ES-I3 (cell line): Measurements from ENCODE around the gene VAMP5.
"Not testable (repeated sequence)": the region's sequence is repeated elsewhere in the genome, so short reads cannot be mapped to it uniquely, and the experiment has no call there.

Source experiments
- H3K36me3 ChIP-seq: 2 replicates; pipeline ENCODE4 v1.6.1; 2013; ENCODE audit warnings: mild to moderate bottlenecking, low read length, control low read depth, moderate library complexity; ENCODE audit not compliant: insufficient read depth
- H3K4me1 ChIP-seq: 2 replicates; pipeline ENCODE4 v1.6.1; 2013; ENCODE audit warnings: mild to moderate bottlenecking, control low read depth, low read length; ENCODE audit not compliant: insufficient read depth
- H3K9ac ChIP-seq: 2 replicates; pipeline ENCODE4 v1.6.1; 2013; ENCODE audit warnings: low read depth, mild to moderate bottlenecking, low read length, moderate library complexity
- H3K9me3 ChIP-seq: 2 replicates; pipeline ENCODE4 v1.6.1; 2013; ENCODE audit warnings: mild to moderate bottlenecking, low read length, moderate library complexity; ENCODE audit not compliant: control insufficient read depth, insufficient read depth

Gene VAMP5

DNA sequence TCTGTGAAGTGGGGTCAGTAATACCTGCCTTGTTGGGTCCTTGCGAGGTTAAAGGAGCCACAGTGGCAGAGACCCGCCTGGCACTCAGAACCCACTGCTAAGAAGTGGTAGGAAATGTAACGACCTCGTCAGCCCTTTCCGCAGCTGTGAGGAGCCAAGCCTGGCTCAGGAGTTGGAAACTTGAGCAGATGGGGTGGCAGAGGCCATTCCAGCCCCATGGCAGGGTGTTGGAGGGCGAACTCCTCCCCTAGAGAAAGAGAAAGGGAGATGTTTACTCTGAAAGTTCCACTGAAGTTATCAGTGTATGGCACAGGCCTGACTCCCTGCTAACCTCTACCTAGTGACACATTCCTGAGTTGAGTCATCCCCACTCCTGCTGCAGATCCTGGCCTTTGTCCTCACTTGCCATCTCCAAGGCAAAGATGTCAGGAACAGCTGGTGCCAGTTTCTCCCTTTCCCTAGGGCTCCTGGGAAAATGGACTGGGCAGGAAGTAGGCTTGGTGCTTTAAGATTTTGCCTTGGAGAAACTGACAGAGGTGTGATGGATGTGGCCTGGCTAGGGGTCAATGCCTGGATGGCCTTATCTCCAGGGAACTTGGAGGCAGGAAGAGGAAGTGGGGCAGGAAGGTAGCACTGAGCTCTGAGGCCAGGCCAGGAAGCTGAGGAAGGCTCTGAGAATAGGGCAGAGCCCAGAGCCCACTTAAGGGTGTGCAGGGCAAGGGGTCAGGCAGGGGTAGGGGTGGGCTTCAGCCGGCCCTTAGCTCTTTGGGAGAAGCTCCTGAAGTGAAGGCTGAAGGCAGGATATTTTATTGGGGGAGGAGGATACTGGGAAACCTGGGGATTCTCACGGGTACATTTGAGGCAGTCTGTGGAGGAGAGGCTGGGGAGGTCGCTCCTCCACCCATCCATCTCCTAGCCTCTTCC lies 888 bp downstream of the VAMP5 start:
- Histone ChIP-seq H3K36me3 (peaks cover 7% of the 10 kb centered on the region; the same call in 1 of the 2 replicates), H3K4me1 (peaks cover 14% of the 10 kb centered on the region), H3K9ac (peak overlapping the region; percentile 53; the same call in 1 of the 2 replicates), H3K9me3 (no peaks in the 10 kb centered on the region)

- H3K4me1 ChIP-seq = peaks cover 14% of the 10 kb centered on the region
- peaks cover 6% of the 10 kb centered on the region; the same call in 1 of the 2 replicates for H3K36me3 ChIP-seq
- no peaks in the 10 kb centered on the region for H3K9me3 ChIP-seq
- no peak overlapping the region for H3K9ac ChIP-seq
Observed at GRCh38 chr2:85585781-85586105, 1.5 kb downstream of the VAMP5 start.

DNA sequence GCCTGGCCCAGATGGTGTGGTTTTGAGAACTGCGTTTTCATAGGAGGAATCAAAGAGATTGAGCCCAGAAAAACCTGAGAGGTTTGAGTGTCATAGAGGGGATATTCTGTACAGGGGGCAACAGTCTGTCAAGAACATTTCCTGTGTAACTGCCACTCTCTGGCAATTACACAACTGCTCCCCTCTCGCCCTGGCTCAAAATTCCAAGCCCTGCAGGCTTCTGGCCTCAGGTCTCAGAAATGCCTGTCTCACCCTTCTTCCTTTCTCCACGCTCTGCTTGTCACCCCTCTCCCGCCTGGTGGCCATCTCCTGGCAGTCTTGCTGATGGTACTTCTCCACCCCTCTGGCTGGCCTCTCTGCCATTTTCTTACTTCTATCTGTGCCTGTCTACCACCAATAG lies 4.0 kb downstream of the VAMP5 start:
- H3K9me3 ChIP-seq = no peaks in the 10 kb centered on the region
- H3K4me1 ChIP-seq = peaks cover 14% of the 10 kb centered on the region
- H3K36me3 ChIP-seq = no peaks in the 10 kb centered on the region
- no peak overlapping the region for H3K9ac ChIP-seq

DNA sequence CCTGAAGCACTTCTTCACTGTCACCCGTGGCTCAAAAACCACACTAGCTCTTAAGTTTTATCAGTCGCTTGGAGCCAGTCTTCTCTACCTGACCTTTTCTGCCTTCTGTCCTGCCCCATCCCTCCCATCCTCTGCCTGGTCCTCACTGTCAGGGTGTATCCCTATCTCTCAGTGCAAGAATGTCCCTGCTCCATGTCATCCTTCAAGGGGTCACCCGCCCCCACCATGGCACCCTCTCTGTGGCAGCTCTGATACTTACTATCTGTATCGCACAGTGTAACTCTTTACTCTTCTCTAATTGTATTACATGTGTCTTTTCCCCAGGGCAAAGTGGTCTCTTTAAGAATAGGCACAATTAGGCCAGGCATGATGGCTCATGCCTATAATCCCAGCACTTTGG lies 4.4 kb downstream of the VAMP5 start:
- Histone ChIP-seq H3K9me3 (no peaks in the 10 kb centered on the region), H3K36me3 (no peaks in the 10 kb centered on the region), H3K4me1 (peaks cover 14% of the 10 kb centered on the region), H3K9ac (no peak overlapping the region)

GRCh38 chr2:85589181-85589580 lies 5.0 kb downstream of the VAMP5 start:
- H3K9ac ChIP-seq = no peak overlapping the region
- no peaks in the 10 kb centered on the region for H3K36me3 ChIP-seq
- peaks cover 14% of the 10 kb centered on the region for H3K4me1 ChIP-seq
- no peaks in the 10 kb centered on the region for H3K9me3 ChIP-seq

GRCh38 chr2:85589982-85590791 lies 6.0 kb downstream of the VAMP5 start:
- peaks cover 8% of the 10 kb centered on the region for H3K4me1 ChIP-seq
- H3K36me3 ChIP-seq = no peaks in the 10 kb centered on the region
- no peak overlapping the region for H3K9ac ChIP-seq
- H3K9me3 ChIP-seq = no peaks in the 10 kb centered on the region

DNA sequence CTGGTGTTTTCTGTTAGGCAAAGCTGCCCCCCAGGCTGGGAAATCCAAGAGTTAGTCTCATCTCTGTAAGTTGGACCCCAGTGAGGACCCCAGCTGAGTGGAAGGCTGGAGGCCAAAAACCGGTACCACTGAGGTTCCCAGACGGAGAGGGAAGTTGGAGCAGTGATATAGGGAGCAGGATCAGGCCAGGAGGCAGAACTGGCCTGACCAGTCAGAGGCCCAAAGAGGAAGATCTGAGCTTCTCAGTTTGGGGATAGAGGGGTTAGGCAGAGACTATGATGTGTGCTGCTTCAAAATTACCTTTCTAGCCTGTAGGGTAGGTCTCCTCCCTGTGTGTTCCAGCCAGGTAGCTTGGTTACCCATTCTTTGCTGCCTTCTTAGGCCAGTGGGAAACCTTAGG lies 6.7 kb downstream of the VAMP5 start:
- Histone ChIP-seq H3K9ac (no peak overlapping the region), H3K36me3 (no peaks in the 10 kb centered on the region), H3K9me3 (no peaks in the 10 kb centered on the region), H3K4me1 (peaks cover under 1% of the 10 kb centered on the region)

DNA sequence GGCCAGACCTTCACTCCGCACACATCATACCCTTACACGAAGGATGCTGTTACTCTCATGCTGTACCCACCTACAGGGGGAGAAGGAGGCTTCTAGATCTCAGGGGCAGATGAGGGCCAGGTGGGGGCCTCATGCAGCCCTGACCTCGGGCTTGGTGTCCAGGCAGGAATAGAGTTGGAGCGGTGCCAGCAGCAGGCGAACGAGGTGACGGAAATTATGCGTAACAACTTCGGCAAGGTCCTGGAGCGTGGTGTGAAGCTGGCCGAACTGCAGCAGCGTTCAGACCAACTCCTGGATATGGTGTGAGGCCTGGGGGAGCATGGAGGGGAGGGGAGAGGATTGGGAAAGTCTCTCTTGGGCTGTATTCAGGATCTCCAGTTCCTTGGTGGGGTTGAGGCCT lies 7.3 kb downstream of the VAMP5 start:
- Histone ChIP-seq H3K9ac (no peak overlapping the region), H3K4me1 (no peaks in the 10 kb centered on the region), H3K36me3 (no peaks in the 10 kb centered on the region), H3K9me3 (no peaks in the 10 kb centered on the region)

- H3K9ac ChIP-seq, H3K4me1 ChIP-seq, H3K36me3 ChIP-seq, H3K9me3 ChIP-seq: not testable (repeated sequence)
Observed at GRCh38 chr2:85592299-85592698, 8.1 kb downstream of the VAMP5 start.

DNA sequence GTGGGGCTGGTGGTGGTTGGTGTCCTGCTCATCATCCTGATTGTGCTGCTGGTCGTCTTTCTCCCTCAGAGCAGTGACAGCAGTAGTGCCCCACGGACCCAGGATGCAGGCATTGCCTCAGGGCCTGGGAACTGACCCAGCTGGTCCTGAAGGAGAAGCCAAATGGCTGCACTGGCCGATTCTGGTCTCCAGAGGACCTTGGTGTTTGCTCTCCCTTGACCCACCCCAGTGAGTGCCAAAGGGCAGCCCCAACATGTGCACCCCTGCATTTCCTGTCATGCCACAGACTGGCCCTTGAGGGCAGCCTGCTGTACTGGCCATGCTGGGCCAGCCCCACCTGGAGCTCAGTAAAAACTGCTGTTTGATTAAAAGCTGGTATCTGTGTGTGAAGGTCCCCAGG lies 8.8 kb downstream of the VAMP5 start:
- Histone ChIP-seq H3K9me3 (no peaks in the 10 kb centered on the region), H3K9ac (no peak overlapping the region), H3K36me3 (peaks cover 2% of the 10 kb centered on the region; the same call in 1 of the 2 replicates), H3K4me1 (no peaks in the 10 kb centered on the region)

- Histone ChIP-seq H3K9ac (peak overlapping the region; percentile 75), H3K9me3 (no peaks in the 10 kb centered on the region), H3K4me1 (no peaks in the 10 kb centered on the region), H3K36me3 (peaks cover 2% of the 10 kb centered on the region; the same call in 1 of the 2 replicates)
Observed at GRCh38 chr2:85594715-85595300, 10.6 kb downstream of the VAMP5 start.

- Histone ChIP-seq H3K36me3 (peaks cover 2% of the 10 kb centered on the region; the same call in 1 of the 2 replicates), H3K4me1 (no peaks in the 10 kb centered on the region), H3K9ac (peak within 1 kb of the TSS; percentile 75), H3K9me3 (no peaks in the 10 kb centered on the region)
Observed at GRCh38 chr2:85595301-85596025, 11.2 kb downstream of the VAMP5 start, which contains the start of gene RNF181. Gene RNF181 (plus strand): TSS chr2:85595745. CDS start chr2:85595764, 19 bp downstream.

DNA sequence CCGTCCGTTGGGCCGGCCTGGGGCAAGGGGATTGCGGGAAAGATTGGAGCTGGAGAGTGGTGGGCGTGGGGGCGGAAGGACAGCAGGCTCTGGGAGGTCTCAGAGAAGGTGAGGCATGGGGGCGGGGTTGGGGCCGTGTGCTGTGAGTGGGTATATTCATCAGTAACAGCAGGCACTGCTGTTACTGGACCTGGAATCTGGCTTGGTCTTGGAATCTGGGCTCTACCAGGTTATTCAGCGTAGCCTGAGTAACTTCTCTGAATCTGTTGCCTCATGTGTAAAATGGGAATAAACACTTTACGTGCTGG lies 11.7 kb downstream of the VAMP5 start:
- Histone ChIP-seq H3K9me3 (no peaks in the 10 kb centered on the region), H3K9ac (peak overlapping the region; percentile 75), H3K36me3 (peaks cover 2% of the 10 kb centered on the region; the same call in 1 of the 2 replicates), H3K4me1 (no peaks in the 10 kb centered on the region)
